HG02973 (cell line): ENCODE measurements around the gene ATP5MC3.

Source experiments
- ATAC-seq: cut with Tn5 transposase; IDR thresholded peaks from one replicate; pipeline ENCODE4 v1.9.1; 2021; ENCODE audit warnings: moderate library complexity; ENCODE audit not compliant: unreplicated experiment

ATP5MC3 gene

GRCh38 chr2:175168564-175168945, 13.0 kb downstream of the ATP5MC3 start:
- ATAC-seq: peak; percentile 28

- ATAC-seq: peak; percentile 95
Observed at GRCh38 chr2:175167792-175168563, 13.5 kb downstream of the ATP5MC3 start, which contains the start of gene ATF2. ATF2 (minus strand) TSS chr2:175168203; CDS start chr2:175136443, 31,760 bp downstream.

DNA sequence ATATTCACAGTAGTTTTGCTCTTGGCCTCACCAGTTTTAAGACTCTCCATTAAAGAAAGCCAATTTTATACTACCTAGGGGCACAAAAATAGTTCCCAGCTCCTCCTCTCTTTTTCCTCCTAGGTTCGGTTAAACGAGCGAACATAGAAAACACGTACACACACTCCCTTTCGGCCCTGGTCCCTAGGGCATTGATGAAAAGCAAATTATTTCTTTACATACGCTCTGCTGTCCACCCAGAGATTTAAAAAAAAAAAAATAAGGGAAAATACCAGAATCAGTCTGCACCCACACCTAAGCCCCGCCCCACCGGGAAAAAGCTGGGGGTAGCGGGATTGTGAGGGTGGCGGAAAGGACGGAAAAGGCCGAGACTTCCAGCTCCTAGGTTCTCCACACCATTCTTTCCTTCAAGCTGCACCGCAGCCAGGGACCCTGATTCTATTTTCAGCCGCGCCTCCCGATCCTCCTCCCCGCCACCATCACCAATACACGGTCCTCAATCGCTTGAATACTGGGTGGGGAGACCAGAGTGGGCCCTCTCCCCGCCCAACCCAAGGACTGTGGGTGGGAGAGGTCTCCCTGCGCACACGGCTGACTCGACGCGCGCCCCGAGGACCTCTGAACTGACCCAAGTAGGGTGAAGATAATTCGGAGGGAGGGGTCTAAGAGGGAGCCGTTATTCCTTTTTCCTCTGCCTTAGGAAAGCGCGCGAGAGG, 14.3 kb downstream of the ATP5MC3 start:
- peak; percentile 0 for ATAC-seq

GRCh38 chr2:175166216-175166824, 15.2 kb downstream of the ATP5MC3 start:
- ATAC-seq: no peak

- ATAC-seq: no peak
Observed at GRCh38 chr2:175164235-175164634, 17.3 kb downstream of the ATP5MC3 start.

- no peak for ATAC-seq
Observed at GRCh38 chr2:175158894-175159293, 22.6 kb downstream of the ATP5MC3 start.

- no peak for ATAC-seq
Observed at GRCh38 chr2:175156534-175156933, 25.0 kb downstream of the ATP5MC3 start.

DNA sequence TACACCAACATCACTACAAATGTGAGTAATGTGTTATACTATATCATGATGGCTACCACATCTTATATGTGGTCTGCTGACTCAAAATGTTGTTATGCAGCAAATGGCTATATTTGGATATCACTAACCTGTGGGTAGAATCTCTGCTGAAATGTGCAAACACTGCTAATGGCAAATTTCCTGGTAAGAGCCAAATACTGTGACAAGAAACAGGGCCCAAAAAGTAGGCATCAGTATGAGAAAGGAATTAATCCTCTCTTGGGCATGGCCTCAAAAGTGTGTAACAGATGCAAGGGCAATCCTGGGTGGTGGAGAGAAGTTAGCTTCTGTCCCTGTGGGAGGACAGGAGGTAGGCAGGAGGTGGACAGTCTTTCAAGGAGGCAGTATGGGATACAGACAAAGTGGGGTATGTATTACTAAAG, 26.8 kb downstream of the ATP5MC3 start:
- peak; percentile 77 for ATAC-seq

DNA sequence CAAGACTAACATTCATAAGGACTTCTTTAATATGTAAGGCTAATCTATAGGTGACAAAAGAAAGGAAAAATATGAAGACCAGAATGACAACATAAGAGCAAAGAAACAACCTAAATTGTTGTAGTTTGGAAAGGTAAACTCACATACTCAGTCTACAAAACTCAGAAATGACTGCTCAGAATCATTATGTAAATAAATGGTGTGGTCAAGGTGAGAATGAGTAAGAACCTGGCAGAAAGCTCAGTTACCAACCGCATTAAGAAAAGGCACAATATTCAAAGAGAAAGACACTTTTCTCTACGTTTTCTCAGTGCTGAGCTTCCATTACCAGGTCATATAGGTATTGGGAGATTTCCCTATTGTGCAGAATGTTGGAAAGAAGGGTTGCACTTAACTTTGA, 29.3 kb downstream of the ATP5MC3 start:
- ATAC-seq: peak; percentile 90

DNA sequence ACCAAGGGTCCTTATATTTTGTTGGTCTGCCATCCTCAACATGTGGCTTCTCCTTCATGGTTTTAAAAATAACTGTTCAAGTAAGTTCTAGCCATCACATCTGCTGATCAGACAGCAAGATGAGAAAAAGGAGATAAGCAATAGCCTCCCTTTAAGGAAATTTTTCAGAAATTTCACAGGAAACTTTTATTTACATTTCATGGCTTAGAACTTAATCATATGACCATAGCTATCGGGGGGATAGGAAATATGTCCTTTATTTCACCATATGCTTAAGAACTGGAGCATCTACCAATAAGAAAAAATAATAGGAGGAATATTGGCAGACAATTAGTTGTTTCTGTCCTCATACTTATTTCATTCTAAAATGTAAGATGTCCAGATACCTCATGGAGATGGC, 29.7 kb downstream of the ATP5MC3 start:
- ATAC-seq: no peak

DNA sequence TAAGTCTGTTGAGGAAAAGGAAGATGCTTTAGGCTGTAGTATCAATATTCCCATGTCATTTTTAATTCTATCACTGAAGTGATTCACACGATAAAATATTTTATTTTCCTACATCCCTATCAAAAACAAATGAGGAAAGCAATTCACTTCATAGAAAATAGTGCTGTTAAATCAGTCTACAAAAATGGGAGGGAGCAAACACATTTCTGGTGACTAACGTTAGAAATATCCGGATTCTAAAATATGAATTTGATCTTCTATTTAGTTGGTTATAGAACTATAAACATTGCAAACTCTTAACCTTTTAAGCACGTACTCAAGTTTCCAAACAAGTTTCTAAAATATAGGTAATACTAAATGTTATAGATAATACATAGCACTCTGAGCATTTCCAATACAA, 34.3 kb downstream of the ATP5MC3 start:
- ATAC-seq: no peak

GRCh38 chr2:175143678-175144077, 37.8 kb downstream of the ATP5MC3 start:
- ATAC-seq: no peak

DNA sequence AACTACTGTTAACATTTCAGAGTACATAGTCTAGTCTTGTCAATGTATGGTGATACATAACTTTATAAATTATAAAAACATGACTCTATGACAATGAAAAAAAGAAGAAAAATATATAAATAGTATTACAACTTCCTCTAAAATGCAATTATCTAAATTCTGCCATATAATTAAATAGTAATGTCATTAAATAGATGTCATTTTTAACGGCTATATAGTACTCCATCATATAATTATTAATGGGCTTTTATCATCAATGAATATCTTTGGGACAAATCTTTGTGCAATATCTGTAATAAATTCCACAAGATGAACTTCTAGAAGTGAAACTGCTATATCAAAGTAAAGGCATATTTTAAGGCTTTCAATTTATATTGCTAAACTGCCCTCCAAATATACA, 38.3 kb downstream of the ATP5MC3 start:
- no peak for ATAC-seq

DNA sequence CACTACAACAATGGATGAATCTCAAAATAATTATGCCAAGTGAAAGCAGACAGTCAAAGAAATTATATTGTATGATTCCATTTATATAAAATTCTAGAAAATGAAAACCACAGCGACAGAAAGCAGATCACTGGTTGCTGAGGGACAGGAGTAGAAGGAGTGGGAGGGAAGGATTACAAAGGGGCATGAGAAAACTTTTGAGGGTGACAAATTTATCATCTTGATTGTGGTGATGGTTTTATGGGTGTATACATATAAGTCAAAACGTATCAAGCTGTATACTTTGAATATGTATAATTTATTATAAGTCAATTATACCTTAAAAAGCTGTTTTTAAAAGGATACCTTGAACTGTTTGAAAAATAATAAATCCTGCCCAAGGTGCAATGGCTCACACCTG, 41.2 kb downstream of the ATP5MC3 start:
- no peak for ATAC-seq

GRCh38 chr2:175137793-175138192, 43.7 kb downstream of the ATP5MC3 start:
- no peak for ATAC-seq

- peak; percentile 75 for ATAC-seq
Observed at GRCh38 chr2:175136334-175137215, 44.9 kb downstream of the ATP5MC3 start.

DNA sequence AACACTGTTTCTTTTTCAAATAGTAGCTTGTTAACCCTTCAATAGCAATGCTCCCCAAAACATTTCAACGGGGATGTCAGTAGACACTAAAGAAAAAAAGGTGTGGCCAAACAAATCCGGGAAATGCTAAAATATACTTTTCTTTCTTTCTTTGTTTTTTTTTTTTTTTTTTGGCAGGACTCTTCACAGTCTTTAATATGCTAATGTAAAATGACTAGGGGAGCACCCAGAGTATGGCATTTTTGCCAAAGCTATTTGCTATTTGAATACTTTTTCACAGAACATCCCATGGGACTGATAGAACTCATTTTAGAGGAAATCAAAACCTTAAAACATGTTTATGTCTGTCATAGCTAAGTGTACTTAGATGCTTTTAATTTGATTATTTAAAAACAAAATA, 45.6 kb downstream of the ATP5MC3 start:
- ATAC-seq: no peak

GRCh38 chr2:175135177-175135576, 46.3 kb downstream of the ATP5MC3 start:
- no peak for ATAC-seq

GRCh38 chr2:175131252-175131651, 50.3 kb downstream of the ATP5MC3 start:
- no peak for ATAC-seq

- no peak for ATAC-seq
Observed at GRCh38 chr2:175126661-175127060, 54.8 kb downstream of the ATP5MC3 start.
